PFSK-1 (cell line): ENCODE data around the gene SFRP4.

Experiments used
- FOXP2 ChIP-seq: optimal IDR thresholded peaks from 2 replicates; pipeline ENCODE3; 2011; ENCODE audit warnings: borderline replicate concordance, control low read depth, inconsistent platforms; ENCODE audit not compliant: insufficient read depth; ENCODE audit errors: extremely low read length, extremely low read depth
- POLR2AphosphoS5 ChIP-seq: IDR thresholded peaks from 2 replicates; pipeline ENCODE4 v1.6.1; 2012; ENCODE audit warnings: low read depth, mild to moderate bottlenecking, control low read depth, low read length, moderate library complexity
- REST ChIP-seq, 2 experiments: IDR thresholded peaks; 2 replicates each; pipeline versions ENCODE4 v1.6.1 to v1.8.0; 2011 to 2012; ENCODE audit warnings: low read depth in 2 of 2, low read length in 2 of 2, control low read depth in 1 of 2, inconsistent platforms in 1 of 2, mild to moderate bottlenecking in 1 of 2, moderate library complexity in 1 of 2; ENCODE audit not compliant: insufficient read depth in 1 of 2
- SIN3A ChIP-seq: IDR thresholded peaks from 2 replicates; pipeline ENCODE4 v1.6.1; 2012; ENCODE audit warnings: mild to moderate bottlenecking, low read length, moderate library complexity, borderline replicate concordance; ENCODE audit not compliant: insufficient read depth
- TAF1 ChIP-seq: IDR thresholded peaks from 2 replicates; pipeline ENCODE4 v1.6.1; 2012; ENCODE audit warnings: low read length, control low read depth, borderline replicate concordance; ENCODE audit not compliant: insufficient read depth

Gene SFRP4

GRCh38 chr7:37933018-37933566, 16.5 kb upstream of the SFRP4 start:
- TF ChIP-seq REST (IDR thresholded peaks at IDR 0.05; ENCODE audit: insufficient read depth in 1 of 2, low read depth in 2 of 2, low read length in 2 of 2) (no peak), TAF1 (no peak), FOXP2 (no peak), POLR2AphosphoS5 (no peak), SIN3A (no peak)

- TF ChIP-seq POLR2AphosphoS5: no peak
- no peak for TF ChIP-seq SIN3A
- TF ChIP-seq TAF1: no peak
- no peak for TF ChIP-seq FOXP2
- no peak for TF ChIP-seq REST (IDR thresholded peaks at IDR 0.05; ENCODE audit: insufficient read depth in 1 of 2, low read depth in 2 of 2, low read length in 2 of 2)
Measured at GRCh38 chr7:37932543-37932942, 15.9 kb upstream of the SFRP4 start.

GRCh38 chr7:37930226-37930948, 13.8 kb upstream of the SFRP4 start:
- TF ChIP-seq FOXP2: no peak
- no peak for TF ChIP-seq REST (IDR thresholded peaks at IDR 0.05; ENCODE audit: insufficient read depth in 1 of 2, low read depth in 2 of 2, low read length in 2 of 2)
- no peak for TF ChIP-seq POLR2AphosphoS5
- no peak for TF ChIP-seq TAF1
- no peak for TF ChIP-seq SIN3A

- TF ChIP-seq POLR2AphosphoS5: no peak
- no peak for TF ChIP-seq REST (IDR thresholded peaks at IDR 0.05; ENCODE audit: insufficient read depth in 1 of 2, low read depth in 2 of 2, low read length in 2 of 2)
Measured at GRCh38 chr7:37928878-37929277, 12.3 kb upstream of the SFRP4 start.
